Renal cortical epithelial cell (primary cell): ENCODE results near the gene PPM1E. TPM values are rescaled to one million over a fixed set of nuclear protein-coding genes. Genes with fewer than 3 reads are reported as not detected.
"Not testable (repeated sequence)": the region's sequence is repeated elsewhere in the genome, so short reads cannot be mapped to it uniquely, and the experiment has no call there.

ENCODE experiments used
- DNase-seq: peaks from one replicate; pipeline ENCODE4 v3.0.0-alpha.2; 2011; ENCODE audit warnings: low read depth
- total RNA-seq: library from RNA; depleted of rRNA; stranded (reverse); fragments of >200 nt; gene quantifications from 2 replicates; pipeline ENCODE4 v1.2.3, GENCODE V29; 2014

The PPM1E gene
- total RNA-seq, 1 donor from 2014 or later = 0.89 TPM

- no peak for DNase-seq
Measured at GRCh38 chr17:58779446-58779845, 23.8 kb downstream of the PPM1E start.

DNA sequence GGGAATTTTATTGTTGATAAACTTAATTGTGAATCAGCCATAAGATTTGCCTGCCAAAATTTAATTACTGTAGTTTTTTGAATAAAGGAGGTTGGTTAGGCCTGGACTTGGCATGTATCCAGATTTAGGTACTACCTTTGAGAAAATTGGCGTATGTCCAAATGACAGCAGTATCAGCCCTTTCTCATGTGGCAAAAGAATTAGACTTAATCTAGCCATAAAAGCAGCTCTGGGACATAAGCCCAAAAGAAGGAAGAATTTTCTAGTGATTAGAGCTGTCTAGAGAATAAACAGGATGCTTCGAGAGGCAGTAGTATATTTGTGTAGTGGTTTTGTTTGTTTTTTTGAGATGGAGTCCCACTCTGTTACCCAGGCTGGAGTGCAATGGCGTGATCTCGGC lies 27.7 kb downstream of the PPM1E start:
- peak; percentile 15 for DNase-seq

DNA sequence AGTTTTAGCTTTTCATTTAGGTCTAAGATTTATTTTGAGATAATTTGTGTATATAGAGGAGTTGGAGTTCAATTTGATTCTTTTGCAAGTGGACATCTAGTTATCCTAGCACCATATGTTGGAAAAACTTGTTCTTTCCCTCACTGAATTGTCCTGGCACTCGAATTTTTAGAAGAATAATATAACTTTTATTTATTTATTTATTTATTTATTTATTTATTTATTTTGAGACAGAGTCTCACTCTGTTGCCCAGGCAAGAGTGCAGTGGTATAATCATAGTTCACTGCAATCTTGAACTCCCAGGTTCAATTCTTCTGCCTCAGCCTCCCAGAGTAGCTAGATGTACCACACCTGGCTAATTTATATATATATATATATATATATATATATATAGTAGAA lies 29.4 kb downstream of the PPM1E start:
- no peak for DNase-seq

- peak; percentile 20 for DNase-seq
Measured at GRCh38 chr17:58786586-58787295, 31.1 kb downstream of the PPM1E start.

DNA sequence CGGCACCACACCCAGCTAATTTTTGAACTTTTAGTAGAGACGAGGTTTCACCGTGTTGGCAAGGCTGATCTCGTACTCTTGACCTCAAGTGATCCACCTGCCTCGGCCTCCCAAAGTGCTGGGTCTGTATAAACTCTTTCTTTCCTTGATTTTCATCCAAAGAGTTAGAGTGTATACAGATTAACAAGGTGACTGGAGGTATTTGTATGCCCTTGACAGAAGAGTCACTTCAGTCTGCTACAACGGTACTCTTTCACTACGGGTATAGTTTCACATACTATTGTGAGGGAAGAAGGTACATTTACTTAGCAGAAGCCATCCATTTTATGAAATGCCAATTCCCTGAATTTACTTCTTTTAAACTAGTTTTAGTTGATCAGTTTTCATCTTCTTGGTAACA lies 32.5 kb downstream of the PPM1E start:
- no peak for DNase-seq

DNA sequence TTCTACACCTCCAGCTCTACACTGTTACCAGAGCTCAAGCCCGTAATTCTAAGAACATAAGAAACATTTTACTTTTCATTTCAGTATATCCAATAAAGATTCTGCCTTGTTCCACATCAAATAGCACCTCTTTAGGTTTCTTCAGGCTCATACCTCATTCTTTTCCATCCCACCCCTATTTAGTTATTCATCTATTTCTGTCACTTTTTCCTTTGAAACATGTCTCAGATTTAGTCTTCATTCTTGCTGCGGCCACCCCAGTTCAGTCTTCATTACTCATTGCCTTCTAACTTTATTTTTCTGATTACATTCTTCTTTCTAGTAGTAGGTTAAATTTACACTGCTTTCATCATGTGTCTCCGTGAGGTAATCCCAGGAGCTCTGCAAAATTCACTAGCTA lies 33.5 kb downstream of the PPM1E start:
- no peak for DNase-seq

DNA sequence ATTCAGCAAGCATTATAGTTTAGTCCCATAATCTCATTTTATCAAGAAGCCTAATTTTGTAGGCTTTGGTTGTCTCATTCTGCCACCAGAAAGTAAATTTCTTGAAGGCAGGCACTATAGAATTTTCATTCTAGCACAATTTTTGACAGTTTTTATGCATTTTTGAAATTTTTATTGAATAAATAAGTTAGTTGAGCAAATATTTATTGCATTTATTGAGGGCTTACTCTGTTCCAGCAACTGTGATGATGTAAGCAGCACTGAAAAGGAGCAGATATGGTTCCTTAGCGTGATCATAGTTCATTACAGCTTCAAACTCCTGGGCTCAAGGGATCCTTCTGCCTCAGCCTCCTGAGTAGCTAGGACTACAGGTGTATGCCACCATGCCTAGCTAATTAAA lies 34.2 kb downstream of the PPM1E start:
- DNase-seq = no peak

DNA sequence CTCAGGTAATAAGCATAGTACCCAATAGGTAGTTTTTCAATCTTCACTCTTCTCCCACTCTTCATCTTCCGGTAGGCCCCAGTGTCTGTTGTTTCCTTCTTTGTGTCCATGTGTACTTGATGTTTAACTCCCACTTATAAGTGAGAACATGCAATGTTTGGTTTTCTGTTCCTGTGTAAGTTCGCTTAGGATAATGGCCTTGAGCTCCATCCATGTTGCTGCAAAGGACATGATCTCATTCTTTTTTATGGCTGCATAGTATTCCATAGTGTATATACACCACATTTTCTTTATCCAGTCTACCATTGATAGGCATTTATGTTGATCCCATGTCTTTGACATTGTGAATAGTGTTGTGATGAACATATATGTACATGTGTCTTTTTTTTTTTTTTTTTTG lies 38.9 kb downstream of the PPM1E start:
- DNase-seq = not testable (repeated sequence)

DNA sequence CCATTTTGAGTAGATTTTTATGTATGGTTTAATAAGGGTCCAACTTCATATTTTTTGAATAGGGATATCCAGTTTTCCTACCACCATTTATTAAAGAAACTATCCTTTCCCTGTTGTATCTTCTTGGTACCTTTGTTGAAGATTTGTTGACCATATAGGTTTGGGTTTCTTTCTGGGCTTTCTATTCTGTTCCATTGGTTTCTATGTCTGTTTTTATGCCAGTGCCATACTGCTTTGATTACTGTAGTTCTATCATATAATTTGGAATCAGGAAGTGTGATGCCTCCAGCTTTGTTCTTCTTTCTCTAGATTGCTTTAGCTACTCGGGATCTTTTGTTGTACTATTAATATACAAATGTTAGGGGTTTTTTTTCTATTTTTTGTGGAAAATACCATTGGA lies 46.5 kb downstream of the PPM1E start:
- DNase-seq = no peak

- DNase-seq = no peak
Measured at GRCh38 chr17:58806046-58806445, 50.4 kb downstream of the PPM1E start.

DNA sequence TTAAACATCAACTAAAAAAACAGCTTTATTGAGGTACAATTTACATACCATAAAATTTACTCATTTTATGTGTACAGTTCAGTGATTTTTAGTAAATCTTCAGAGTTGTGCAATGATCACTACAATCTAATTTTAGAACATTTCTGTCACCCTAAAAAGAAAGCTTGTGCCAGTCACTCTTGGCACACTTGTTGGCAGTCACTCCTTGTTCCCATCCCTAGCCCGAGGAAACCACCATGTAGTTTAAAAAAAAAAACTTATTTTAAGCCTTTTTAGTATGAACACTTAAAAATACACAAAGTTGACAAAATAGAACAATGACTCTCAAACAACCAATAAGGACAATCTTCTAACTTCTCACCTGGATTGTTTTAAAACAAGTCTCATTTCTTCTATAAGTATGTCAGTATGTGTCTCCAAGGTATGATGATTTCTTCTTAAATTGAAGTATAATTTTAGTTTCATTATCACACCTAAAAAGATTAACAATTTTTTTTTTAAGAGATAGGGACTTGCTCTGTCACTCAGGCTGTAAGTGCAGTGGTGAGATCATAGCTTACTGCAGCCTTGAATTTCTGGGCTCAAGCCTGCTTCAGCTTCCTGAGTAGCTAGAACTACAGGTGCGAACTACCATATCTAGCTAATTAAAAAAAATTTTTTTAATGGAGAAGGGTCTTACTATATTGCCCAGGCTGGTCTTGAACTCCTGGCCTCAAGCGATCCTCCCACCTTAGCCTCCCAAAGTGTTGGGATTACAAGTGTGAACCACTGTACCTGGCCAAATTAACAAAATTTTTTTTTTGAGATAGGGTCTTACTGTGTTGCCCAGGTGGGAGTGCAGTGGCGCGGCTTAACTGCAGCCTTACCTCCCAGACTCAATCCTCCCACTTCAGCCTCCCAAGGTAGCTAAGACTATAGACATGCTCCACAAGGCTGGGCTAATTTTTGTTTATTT lies 53.2 kb downstream of the PPM1E start:
- DNase-seq = no peak

GRCh38 chr17:58809564-58809936 lies 53.9 kb downstream of the PPM1E start:
- no peak for DNase-seq

- DNase-seq = no peak
Measured at GRCh38 chr17:58811290-58811689, 55.6 kb downstream of the PPM1E start.

- DNase-seq = no peak
Measured at GRCh38 chr17:58813712-58814111, 58.1 kb downstream of the PPM1E start.

DNA sequence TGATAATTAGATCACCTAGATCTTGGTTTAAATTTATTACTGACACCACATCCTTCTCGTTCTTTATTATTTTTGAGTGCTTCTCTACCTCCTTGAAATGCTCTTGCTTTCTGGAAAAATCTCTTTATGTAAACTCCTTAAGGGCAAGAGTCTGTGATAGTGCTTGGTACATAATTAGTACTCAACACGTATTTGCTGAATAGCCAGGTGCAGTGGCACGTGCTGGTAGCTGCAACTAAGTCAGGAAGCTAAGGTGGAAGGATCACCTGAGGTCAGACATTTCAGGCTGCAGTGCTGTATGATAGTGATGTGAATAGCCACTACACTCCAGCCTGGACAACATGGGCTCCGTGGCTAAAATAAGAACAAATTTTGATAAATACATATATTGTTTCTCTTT lies 63.0 kb downstream of the PPM1E start:
- no peak for DNase-seq

- DNase-seq = peak; percentile 11
Measured at GRCh38 chr17:58822148-58823050, 66.7 kb downstream of the PPM1E start.

GRCh38 chr17:58823051-58823525 lies 67.4 kb downstream of the PPM1E start:
- no peak for DNase-seq

DNA sequence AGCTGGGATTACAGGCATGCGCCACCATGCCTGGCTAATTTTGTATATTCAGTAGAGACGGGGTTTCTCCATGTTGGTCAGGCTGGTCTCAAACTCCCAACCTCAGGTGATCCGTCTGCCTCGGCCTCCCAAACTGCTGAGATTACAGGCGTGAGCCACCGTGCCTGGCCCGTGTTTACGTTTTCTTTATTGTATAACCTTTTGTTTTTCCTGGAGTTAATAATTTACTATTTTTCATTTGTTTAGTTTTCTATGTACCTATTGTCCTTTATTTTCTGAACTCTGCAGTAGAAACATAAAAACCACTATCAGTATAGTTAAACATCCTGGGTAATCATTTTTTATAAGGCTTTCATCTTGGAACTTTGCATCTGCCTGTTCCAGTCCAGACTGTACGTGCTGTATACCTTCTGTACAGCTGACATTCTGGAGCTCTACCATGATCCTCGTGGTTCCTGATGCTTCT lies 73.6 kb downstream of the PPM1E start:
- no peak for DNase-seq

GRCh38 chr17:58831780-58832179 lies 76.1 kb downstream of the PPM1E start:
- no peak for DNase-seq

GRCh38 chr17:58832514-58832913 lies 76.9 kb downstream of the PPM1E start:
- DNase-seq = no peak

DNA sequence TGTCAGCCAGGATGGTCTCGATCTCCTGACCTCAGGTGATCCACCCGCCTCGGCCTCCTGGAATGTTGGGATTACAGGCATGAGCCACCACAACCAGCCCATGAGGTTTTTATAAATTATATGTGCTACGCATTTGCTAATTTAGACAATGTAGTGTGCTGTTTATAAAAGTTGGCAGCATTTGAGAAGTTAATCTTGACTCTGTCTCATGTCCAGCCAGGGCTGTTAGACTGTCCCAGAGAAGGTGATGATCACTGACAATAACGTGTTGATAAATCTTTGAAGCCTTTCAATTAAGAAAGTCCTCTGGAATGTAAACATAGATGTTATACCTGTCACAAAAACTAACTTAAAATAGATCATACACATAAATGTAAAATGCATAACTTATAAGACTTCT lies 82.0 kb downstream of the PPM1E start:
- no peak for DNase-seq
